Pancreas (tissue), 10 donors: ENCODE measurements around the gene DNMT3B. TPM values are rescaled to one million over a fixed set of nuclear protein-coding genes. Genes with fewer than 3 reads are reported as not detected.

ENCODE experiments used
- ATAC-seq, 4 donors: fragments of 200-7000 bp; cut with Tn5 transposase; one replicate each; pipeline versions ENCODE4 v1.8.0 to v1.9.1; 2020; ENCODE audit warnings: mild to moderate bottlenecking in 4 of 4, moderate library complexity in 4 of 4
- DNase-seq, 6 donors: peaks; one replicate each; pipeline ENCODE4 v3.0.0-alpha.2; 2020
- FAIRE-seq: peaks from 2 replicates; lab custom pipeline; 2012; peaks lifted over from hg19 to GRCh38; lab: Jason Lieb, UNC
- H3K27ac ChIP-seq, 4 donors: fragments of 200-600 bp; sonication (generic); 1 replicate in 3 of 4; 2 replicates in 1 of 4; pipeline versions ENCODE4 v1.5.0 to v1.8.0; 2020
- H3K27me3 ChIP-seq, 4 donors: fragments of 200-600 bp; one replicate each; pipeline ENCODE4 v1.8.0; 2021
- H3K36me3 ChIP-seq, 3 donors: fragments of 200-600 bp; sonication (generic) in 1 of 3; one replicate each; pipeline versions ENCODE4 v1.5.0 to v1.8.0; 2020 to 2021
- H3K4me1 ChIP-seq, 3 donors: fragments of 200-600 bp; one replicate each; pipeline ENCODE4 v1.8.0; 2021
- H3K4me3 ChIP-seq, 4 donors: fragments of 200-600 bp; sonication (generic) in 2 of 4; one replicate each; pipeline versions ENCODE4 v1.5.0 to v1.8.0; 2020 to 2021
- H3K9me3 ChIP-seq, 4 donors: fragments of 200-600 bp; one replicate each; pipeline ENCODE4 v1.8.0; 2021
- WGBS, 2 donors: extraction: QIAGEN DNeasy Blood & Tissue Kit; methylation state at CpG; one replicate each; pipeline ENCODE4 v1.1.7; 2013; 5-methylcytosine and 5-hydroxymethylcytosine counted together
- intact Hi-C, 3 donors: fragments of 100-400 bp; cut with DNase I; formaldehyde crosslinking; loops; one replicate each; pipeline versions ENCODE4 v1.11.1 to v1.14.2; 2022
- polyA plus RNA-seq, 2 donors: library from polyadenylated mRNA; stranded (reverse); fragments of 200-250 nt; gene quantifications; one replicate each; pipeline ENCODE4 v1.2.3, GENCODE V29; 2013
- total RNA-seq, 6 donors: library from RNA; stranded (reverse); fragmentation: NEBNext Ultra II Directional in 4 of 6; extraction: Animal tissue kit (Norgen Biotek cat#: 25700) in 4 of 6; gene quantifications; one replicate each; pipeline versions ENCODE4 v1.2.1 to v1.2.4, GENCODE V29; 2021 to 2023
- TF ChIP-seq, protein P1 (sequence below), 4 donors: fragments of 200-600 bp; sonication (generic) in 3 of 4; IDR thresholded peaks; one replicate each; pipeline versions ENCODE4 v1.5.0 to v1.8.0; 2021; ENCODE audit warnings: antibody characterized with exemption in 4 of 4
- donor health status: healthy with polysubstance abuse.
- donor health status: DM: no; HTN: no; CAD: no; lungs with moderate emphysema.
- donor health status: DM: no; HTN: no; CAD: no.
- donor health status: control.
- donor health status: control.
- donor health status: Bipolar disorder and iron deficiency.
- donor health status: DM: yes; HTN: yes; CAD: no.
- donor health status: DM: no; HTN: no; CAD: no.
- donor health status: DM: no; HTN: no; CAD: no.
- donor health status: DM: yes; HTN: yes; CAD: no.

Gene DNMT3B
- total and polyA plus RNA-seq, 8 donors, result 2.0 to 5.1 (median 3.3) TPM

GRCh38 chr20:32804817-32805216 lies 42.6 kb downstream of the DNMT3B start:
- intact Hi-C loops, result no loop called here
- no peaks in the 10 kb centered on the region for H3K27me3 ChIP-seq
- no peak for ATAC-seq
- H3K4me3 ChIP-seq, result no peak overlapping the region
- TF ChIP-seq, protein P1, sequence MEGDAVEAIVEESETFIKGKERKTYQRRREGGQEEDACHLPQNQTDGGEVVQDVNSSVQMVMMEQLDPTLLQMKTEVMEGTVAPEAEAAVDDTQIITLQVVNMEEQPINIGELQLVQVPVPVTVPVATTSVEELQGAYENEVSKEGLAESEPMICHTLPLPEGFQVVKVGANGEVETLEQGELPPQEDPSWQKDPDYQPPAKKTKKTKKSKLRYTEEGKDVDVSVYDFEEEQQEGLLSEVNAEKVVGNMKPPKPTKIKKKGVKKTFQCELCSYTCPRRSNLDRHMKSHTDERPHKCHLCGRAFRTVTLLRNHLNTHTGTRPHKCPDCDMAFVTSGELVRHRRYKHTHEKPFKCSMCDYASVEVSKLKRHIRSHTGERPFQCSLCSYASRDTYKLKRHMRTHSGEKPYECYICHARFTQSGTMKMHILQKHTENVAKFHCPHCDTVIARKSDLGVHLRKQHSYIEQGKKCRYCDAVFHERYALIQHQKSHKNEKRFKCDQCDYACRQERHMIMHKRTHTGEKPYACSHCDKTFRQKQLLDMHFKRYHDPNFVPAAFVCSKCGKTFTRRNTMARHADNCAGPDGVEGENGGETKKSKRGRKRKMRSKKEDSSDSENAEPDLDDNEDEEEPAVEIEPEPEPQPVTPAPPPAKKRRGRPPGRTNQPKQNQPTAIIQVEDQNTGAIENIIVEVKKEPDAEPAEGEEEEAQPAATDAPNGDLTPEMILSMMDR (IDR thresholded peaks at IDR 0.05), result no peak
- H3K27ac ChIP-seq, result no peak overlapping the region
- no peaks in the 10 kb centered on the region for H3K9me3 ChIP-seq
- FAIRE-seq, result no peak
- no peak for DNase-seq
- H3K36me3 ChIP-seq, result peaks cover 0 to 30% (median 0%) of the 10 kb centered on the region in 3 donors
- 90 to 95% methylated on average over 3 of the region's 3 CpGs for WGBS, 2 donors
- no peaks in the 10 kb centered on the region for H3K4me1 ChIP-seq

GRCh38 chr20:32805721-32806120 lies 43.5 kb downstream of the DNMT3B start:
- H3K27me3 ChIP-seq, result no peaks in the 10 kb centered on the region
- peaks cover 0 to 24% (median 0%) of the 10 kb centered on the region in 3 donors for H3K36me3 ChIP-seq
- intact Hi-C loops, result no loop called here
- no peak overlapping the region for H3K27ac ChIP-seq
- H3K4me3 ChIP-seq, result no peak overlapping the region
- no peak for FAIRE-seq
- no peaks in the 10 kb centered on the region for H3K9me3 ChIP-seq
- no peak for ATAC-seq
- TF ChIP-seq, protein P1 (IDR thresholded peaks at IDR 0.05), result no peak
- H3K4me1 ChIP-seq, result no peaks in the 10 kb centered on the region
- WGBS, 2 donors, result 81 to 86% methylated on average over 8 of the region's 8 CpGs
- DNase-seq, result no peak

GRCh38 chr20:32806356-32806755 lies 44.2 kb downstream of the DNMT3B start:
- TF ChIP-seq, protein P1 (IDR thresholded peaks at IDR 0.05), result no peak
- DNase-seq, result no peak
- no peak overlapping the region for H3K4me3 ChIP-seq
- WGBS, 2 donors, result 92 to 93% methylated on average over 5 of the region's 5 CpGs
- no peaks in the 10 kb centered on the region for H3K27me3 ChIP-seq
- H3K9me3 ChIP-seq, result no peaks in the 10 kb centered on the region
- no peak for ATAC-seq
- no peaks in the 10 kb centered on the region for H3K4me1 ChIP-seq
- no peak overlapping the region for H3K27ac ChIP-seq
- intact Hi-C loops, result no loop called here
- peaks cover 0 to 18% (median 0%) of the 10 kb centered on the region in 3 donors for H3K36me3 ChIP-seq
- FAIRE-seq, result no peak

DNA sequence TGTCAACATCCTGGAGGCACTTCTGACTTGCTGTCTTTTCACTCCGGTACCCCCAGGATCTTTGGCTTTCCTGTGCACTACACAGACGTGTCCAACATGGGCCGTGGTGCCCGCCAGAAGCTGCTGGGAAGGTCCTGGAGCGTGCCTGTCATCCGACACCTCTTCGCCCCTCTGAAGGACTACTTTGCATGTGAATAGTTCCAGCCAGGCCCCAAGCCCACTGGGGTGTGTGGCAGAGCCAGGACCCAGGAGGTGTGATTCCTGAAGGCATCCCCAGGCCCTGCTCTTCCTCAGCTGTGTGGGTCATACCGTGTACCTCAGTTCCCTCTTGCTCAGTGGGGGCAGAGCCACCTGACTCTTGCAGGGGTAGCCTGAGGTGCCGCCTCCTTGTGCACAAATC lies 45.5 kb downstream of the DNMT3B start:
- intact Hi-C loops, result no loop called here
- FAIRE-seq (no peak), ATAC-seq (no peak), DNase-seq (no peak)
- WGBS, 2 donors, result 80 to 82% methylated on average over 9 of the region's 9 CpGs
- no peaks in the 10 kb centered on the region for H3K9me3 ChIP-seq
- no peaks in the 10 kb centered on the region for H3K4me1 ChIP-seq
- no peak overlapping the region for H3K27ac ChIP-seq
- H3K4me3 ChIP-seq, result no peak overlapping the region
- TF ChIP-seq, protein P1 (IDR thresholded peaks at IDR 0.05), result no peak
- peaks cover 0 to 6% (median 0%) of the 10 kb centered on the region in 3 donors for H3K36me3 ChIP-seq
- H3K27me3 ChIP-seq, result no peaks in the 10 kb centered on the region

GRCh38 chr20:32808438-32808837 lies 46.3 kb downstream of the DNMT3B start:
- Histone ChIP-seq H3K4me1 (no peaks in the 10 kb centered on the region), H3K9me3 (no peaks in the 10 kb centered on the region), H3K4me3 (no peak overlapping the region), H3K27ac (no peak overlapping the region), H3K27me3 (no peaks in the 10 kb centered on the region), H3K36me3 (no peaks in the 10 kb centered on the region)
- intact Hi-C loops, result no loop called here
- no peak for ATAC-seq
- 84 to 87% methylated on average over 4 of the region's 4 CpGs for WGBS, 2 donors
- no peak for FAIRE-seq
- TF ChIP-seq, protein P1 (IDR thresholded peaks at IDR 0.05), result no peak
- DNase-seq, result no peak
